SK-N-SH (cell line): ENCODE data around the gene SRMS. TPM values are rescaled to one million over a fixed set of nuclear protein-coding genes. Genes with fewer than 3 reads are reported as not detected.

Experiments used
- CTCF ChIA-PET: fragments of 300-600, 350-600 bp; formaldehyde crosslinking; extraction: SDS; loops from one replicate; lab custom pipeline; 2021; lab: Yijun Ruan, JAX
- POLR2A ChIA-PET: fragments of 350-600 bp; sonication (Branson Sonifier 250); formaldehyde crosslinking; extraction: SDS; loops from one replicate; lab custom pipeline; 2020; ENCODE audit warnings: antibody characterized with exemption, inconsistent platforms; lab: Yijun Ruan, JAX
- DNase-seq: peaks from one replicate; pipeline ENCODE4 v3.0.0; 2012
- H2AFZ ChIP-seq: fragments of 200-600 bp; sonication (generic); 2 replicates; pipeline ENCODE4 v1.8.1; 2016; ENCODE audit warnings: antibody characterized with exemption, mild to moderate bottlenecking, low read depth
- H3F3A ChIP-seq: fragments of 200-600 bp; sonication (generic); replicated peaks from 2 replicates; pipeline ENCODE3; 2016; ENCODE audit warnings: antibody characterized with exemption, mild to moderate bottlenecking; ENCODE audit not compliant: insufficient read depth
- H3K27ac ChIP-seq, 2 experiments: fragments of 200-500 bp in 1 of 2; fragments of 200-600 bp in 1 of 2; sonication (Bioruptor generic) in 1 of 2; sonication (generic), shearing (Covaris generic) in 1 of 2; 2 replicates each; pipeline versions ENCODE4 v1.5.1 to v1.6.1; 2014 to 2016; ENCODE audit warnings: low read depth in 2 of 2, inconsistent platforms in 1 of 2, low read length in 1 of 2, mild to moderate bottlenecking in 1 of 2, mixed read lengths in 1 of 2
- H3K27me3 ChIP-seq: fragments of 200-600 bp; sonication (generic), shearing (Covaris generic); 2 replicates; pipeline ENCODE4 v1.6.1; 2016; ENCODE audit warnings: mixed run types; ENCODE audit not compliant: insufficient read depth
- H3K36me3 ChIP-seq, 2 experiments: fragments of 200-500 bp in 1 of 2; fragments of 200-600 bp in 1 of 2; sonication (Bioruptor generic) in 1 of 2; sonication (generic) in 1 of 2; replicated peaks in 1 of 2; 2 replicates each; pipeline versions ENCODE3 to v1.5.1; 2014 to 2016; ENCODE audit warnings: low read length in 1 of 2, mild to moderate bottlenecking in 1 of 2; ENCODE audit not compliant: insufficient read depth in 2 of 2, control insufficient read depth in 1 of 2
- H3K4me1 ChIP-seq, 2 experiments: fragments of 200-500 bp in 1 of 2; fragments of 200-600 bp in 1 of 2; sonication (Bioruptor generic) in 1 of 2; sonication (generic), shearing (Covaris generic) in 1 of 2; 2 replicates each; pipeline versions ENCODE4 v1.5.1 to v1.6.1; 2014 to 2016; ENCODE audit warnings: low read depth in 1 of 2, low read length in 1 of 2, mixed run types in 1 of 2; ENCODE audit not compliant: insufficient read depth in 2 of 2, control insufficient read depth in 1 of 2
- H3K4me2 ChIP-seq: fragments of 200-600 bp; sonication (generic), shearing (Covaris generic); 2 replicates; pipeline ENCODE4 v1.6.1; 2017; ENCODE audit warnings: mixed run types
- H3K4me3 ChIP-seq, 2 experiments: fragments of 200-500 bp in 1 of 2; fragments of 200-600 bp in 1 of 2; sonication (Bioruptor generic) in 1 of 2; sonication (generic), shearing (Covaris generic) in 1 of 2; 2 replicates each; pipeline versions ENCODE4 v1.5.1 to v1.8.1; 2014 to 2016; ENCODE audit warnings: low read depth in 2 of 2, inconsistent platforms in 1 of 2, low read length in 1 of 2, mild to moderate bottlenecking in 1 of 2, mixed read lengths in 1 of 2, moderate library complexity in 1 of 2
- H3K79me2 ChIP-seq: fragments of 200-600 bp; sonication (generic); 2 replicates; pipeline ENCODE4 v1.8.1; 2017; ENCODE audit warnings: mild to moderate bottlenecking; ENCODE audit not compliant: insufficient read depth
- H3K9ac ChIP-seq: fragments of 200-600 bp; sonication (generic); 2 replicates; pipeline ENCODE4 v1.6.1; 2017; ENCODE audit warnings: mixed run types
- H3K9me2 ChIP-seq: fragments of 200-600 bp; sonication (generic); 2 replicates; pipeline ENCODE4 v1.6.1; 2017; ENCODE audit warnings: mixed run types
- H3K9me3 ChIP-seq: fragments of 200-600 bp; sonication (generic); 2 replicates; pipeline ENCODE4 v1.6.1; 2017; ENCODE audit warnings: mixed run types, mild to moderate bottlenecking, moderate library complexity
- H4K20me1 ChIP-seq: fragments of 200-600 bp; sonication (generic); 2 replicates; pipeline ENCODE4 v1.6.1; 2017; ENCODE audit warnings: mild to moderate bottlenecking, mixed run types; ENCODE audit not compliant: insufficient read depth
- EP300 ChIP-seq, 2 experiments: IDR thresholded peaks; 2 replicates each; pipeline versions ENCODE4 v1.4.0 to v1.6.1; 2012; ENCODE audit warnings: borderline replicate concordance in 1 of 2, low read depth in 1 of 2, low read length in 1 of 2
- EZH2phosphoT487 ChIP-seq: fragments of 200-600 bp; sonication (generic); IDR thresholded peaks from 2 replicates; pipeline ENCODE4 v1.6.1; 2017; ENCODE audit warnings: low read depth, mixed run types, mild to moderate bottlenecking, antibody characterized with exemption, moderate library complexity, borderline replicate concordance
- FOSL2 ChIP-seq: IDR thresholded peaks from 2 replicates; pipeline ENCODE4 v1.4.0; 2012; ENCODE audit warnings: low read depth, mild to moderate bottlenecking, moderate library complexity, borderline replicate concordance
- FOXJ3 ChIP-seq: sonication (generic); formaldehyde crosslinking; IDR thresholded peaks from 2 replicates; pipeline ENCODE4 v1.5.1; 2020; ENCODE audit warnings: mild to moderate bottlenecking, missing genetic modification reagents
- FOXM1 ChIP-seq: IDR thresholded peaks from 2 replicates; pipeline ENCODE4 v1.4.0; 2012; ENCODE audit warnings: low read depth, mild to moderate bottlenecking
- GABPA ChIP-seq: IDR thresholded peaks from 2 replicates; pipeline ENCODE4 v1.4.0; 2012; ENCODE audit warnings: low read depth, mild to moderate bottlenecking
- GATA2 ChIP-seq: sonication (generic); formaldehyde crosslinking; IDR thresholded peaks from 2 replicates; pipeline ENCODE4 v1.5.0; 2020; ENCODE audit warnings: mild to moderate bottlenecking, missing genetic modification reagents
- IRF3 ChIP-seq: fragments of 150-350 bp; IDR thresholded peaks from 2 replicates; pipeline ENCODE4 v1.6.1; 2016; ENCODE audit warnings: mild to moderate bottlenecking, low read depth, low read length
- MEF2A ChIP-seq: IDR thresholded peaks from 2 replicates; pipeline ENCODE4 v1.4.0; 2012; ENCODE audit warnings: low read depth, borderline replicate concordance
- NFIC ChIP-seq: IDR thresholded peaks from 2 replicates; pipeline ENCODE4 v1.4.0; 2012; ENCODE audit warnings: borderline replicate concordance
- POLR2AphosphoS5 ChIP-seq: IDR thresholded peaks from 2 replicates; pipeline ENCODE4 v1.6.1; 2012; ENCODE audit warnings: low read depth, low read length
- REST ChIP-seq: IDR thresholded peaks from 2 replicates; pipeline ENCODE4 v1.6.1; 2012; ENCODE audit warnings: mild to moderate bottlenecking, low read depth, low read length, moderate library complexity
- RFX5 ChIP-seq: IDR thresholded peaks from 2 replicates; pipeline ENCODE4 v1.6.1; 2012; ENCODE audit warnings: mild to moderate bottlenecking, improper control_type of control experiment, low read length
- TCF12 ChIP-seq: IDR thresholded peaks from 2 replicates; pipeline ENCODE4 v1.4.0; 2012
- TEAD4 ChIP-seq: IDR thresholded peaks from 2 replicates; pipeline ENCODE4 v1.4.0; 2012; ENCODE audit warnings: mild to moderate bottlenecking, borderline replicate concordance; ENCODE audit not compliant: insufficient read depth
- YY1 ChIP-seq: IDR thresholded peaks from 2 replicates; pipeline ENCODE4 v1.4.0; 2012; ENCODE audit warnings: low read depth, mild to moderate bottlenecking
- ZBTB33 ChIP-seq: IDR thresholded peaks from 2 replicates; pipeline ENCODE4 v1.4.0; 2012; ENCODE audit warnings: low read depth, borderline replicate concordance
- WGBS: methylation state at CpG from one replicate; pipeline ENCODE4 v1.1.6; 2017; ENCODE audit warnings: low lambda C conversion rate; 5-methylcytosine and 5-hydroxymethylcytosine counted together
- polyA plus RNA-seq, 3 experiments: library from polyadenylated mRNA; depleted of rRNA; stranded (reverse); fragments of >200 nt; gene quantifications; 2 replicates each; pipeline ENCODE4 v1.2.3, GENCODE V29; 2012

SRMS gene
- polyA plus RNA-seq, 1 of the 3 experiments (the other 2 are of a cell fraction), result not detected

- TF ChIP-seq IRF3, result no peak
- no peak for TF ChIP-seq TEAD4
- no peak for TF ChIP-seq REST
- no peak for TF ChIP-seq EP300 (IDR thresholded peaks at IDR 0.05; ENCODE audit: borderline replicate concordance in 1 of 2, low read depth in 1 of 2, low read length in 1 of 2)
These were observed 39.3 kb downstream of the SRMS start (continued) for GRCh38 chr20:63508072-63508768.

GRCh38 chr20:63507083-63507743 lies 40.3 kb downstream of the SRMS start:
- Histone ChIP-seq H3K79me2 (no peaks in the 10 kb centered on the region), H3K9ac (no peak overlapping the region), H3K9me2 (no peaks in the 10 kb centered on the region), H3F3A (no peaks in the 10 kb centered on the region), H3K4me3 (no peak overlapping the region), H3K4me1 (peaks cover 0 to 14% of the 10 kb centered on the region in 2 experiments; a peak in 1 of 4 replicates), H3K9me3 (no peaks in the 10 kb centered on the region), H3K27ac (no peak overlapping the region), H3K4me2 (no peak overlapping the region), H3K27me3 (no peaks in the 10 kb centered on the region), H4K20me1 (no peaks in the 10 kb centered on the region), H2AFZ (no peak overlapping the region), H3K36me3 (no peaks in the 10 kb centered on the region)
- DNase-seq, result no peak
- 67% methylated on average over 5 of the region's 30 CpGs for WGBS
- CTCF ChIA-PET, result interaction anchor here (2.0 kb wide), 2 partner anchors 11 to 14 kb away, joined by 5 to 9 read pairs; partner anchors contain the start of gene PPDPF
- TF ChIP-seq YY1 (no peak), RFX5 (no peak), NFIC (no peak)
- POLR2A ChIA-PET, result interaction anchor here (0.7 kb wide), 1 partner anchor 54 kb away, joined by 6 read pairs; no protein-coding TSS in a partner anchor

GRCh38 chr20:63505723-63506122 lies 41.8 kb downstream of the SRMS start:
- ChIA-PET CTCF (interaction anchor here (0.6 to 2.6 kb wide), 2 partner anchors 9 to 23 kb away, joined by 3 to 13 read pairs; no protein-coding TSS in a partner anchor), POLR2A (no interaction called here)
- 82% methylated on average over 11 of the region's 12 CpGs for WGBS
- no peaks in the 10 kb centered on the region for H3K36me3 ChIP-seq
- H3K79me2 ChIP-seq, result no peaks in the 10 kb centered on the region
- peaks cover 0 to 21% of the 10 kb centered on the region in 2 experiments; a peak in 1 of 4 replicates for H3K4me1 ChIP-seq
- no peaks in the 10 kb centered on the region for H3K9me2 ChIP-seq
- H3K9ac ChIP-seq, result no peak overlapping the region
- DNase-seq, result no peak
- H3K27me3 ChIP-seq, result no peaks in the 10 kb centered on the region
- no peaks in the 10 kb centered on the region for H4K20me1 ChIP-seq
- no peak overlapping the region for H3K27ac ChIP-seq
- no peaks in the 10 kb centered on the region for H3K9me3 ChIP-seq
- peaks cover 7% of the 10 kb centered on the region for H3F3A ChIP-seq
- H2AFZ ChIP-seq, result no peak overlapping the region
- H3K4me2 ChIP-seq, result no peak overlapping the region
- no peak overlapping the region for H3K4me3 ChIP-seq
- TF ChIP-seq FOXJ3 (CRISPR knock-in tag), result no peak
- no peak for TF ChIP-seq ZBTB33
- TF ChIP-seq TEAD4, result no peak
- no peak for TF ChIP-seq MEF2A
- TF ChIP-seq GATA2 (CRISPR knock-in tag), result no peak
- no peak for TF ChIP-seq TCF12
- no peak for TF ChIP-seq GABPA
- no peak for TF ChIP-seq FOXM1
- no peak for TF ChIP-seq EZH2phosphoT487
- TF ChIP-seq POLR2AphosphoS5, result no peak
- no peak for TF ChIP-seq FOSL2
